Measurements from ENCODE around the gene PDE3A. TPM values are rescaled to one million over a fixed set of nuclear protein-coding genes. Genes with fewer than 3 reads are reported as not detected.

Gene PDE3A
- total RNA-seq, 1 experiment from 2014 or later, result 0.12 TPM

GRCh38 chr12:20446836-20447235 is 78.5 kb downstream of the PDE3A start:
- no peaks in the 10 kb centered on the region for H3K4me1 ChIP-seq (ENCODE audit: control insufficient read depth in 1 of 2, insufficient read depth in 2 of 2, low read length in 2 of 2)
- no TSS peak for BruUV-seq (replicated peaks)
- H2AFZ ChIP-seq (ENCODE audit: low read depth, low read length, poor library complexity, severe bottlenecking), result no peak overlapping the region
- no peak overlapping the region for H3K27ac ChIP-seq (ENCODE audit: low read depth, low read length)
- ChIA-PET RAD21 (ENCODE audit: low non-redundant PET in 1 of 2, low total read pairs in 2 of 2, uncharacterized antibody in 2 of 2, unreplicated experiment in 2 of 2) (no interaction called here), CTCF (no interaction called here), POLR2A (no interaction called here)
- H3K79me2 ChIP-seq (ENCODE audit: insufficient read depth, low read length), result no peaks in the 10 kb centered on the region
- no peak for TF ChIP-seq CTCF (IDR thresholded peaks at IDR 0.05 in 2 of 3, conservative IDR thresholded peaks at IDR 0.05 in 1 of 3; ENCODE audit: borderline replicate concordance in 1 of 3, insufficient read depth in 1 of 3, low read depth in 2 of 3, low read length in 2 of 3)
- TF ChIP-seq ZNF274 (IDR thresholded peaks at IDR 0.05; ENCODE audit: low read depth, low read length), result no peak
- no peak for TF ChIP-seq POLR2AphosphoS5 (IDR thresholded peaks at IDR 0.05; ENCODE audit: low read depth, low read length)
- TF ChIP-seq, protein P1, sequence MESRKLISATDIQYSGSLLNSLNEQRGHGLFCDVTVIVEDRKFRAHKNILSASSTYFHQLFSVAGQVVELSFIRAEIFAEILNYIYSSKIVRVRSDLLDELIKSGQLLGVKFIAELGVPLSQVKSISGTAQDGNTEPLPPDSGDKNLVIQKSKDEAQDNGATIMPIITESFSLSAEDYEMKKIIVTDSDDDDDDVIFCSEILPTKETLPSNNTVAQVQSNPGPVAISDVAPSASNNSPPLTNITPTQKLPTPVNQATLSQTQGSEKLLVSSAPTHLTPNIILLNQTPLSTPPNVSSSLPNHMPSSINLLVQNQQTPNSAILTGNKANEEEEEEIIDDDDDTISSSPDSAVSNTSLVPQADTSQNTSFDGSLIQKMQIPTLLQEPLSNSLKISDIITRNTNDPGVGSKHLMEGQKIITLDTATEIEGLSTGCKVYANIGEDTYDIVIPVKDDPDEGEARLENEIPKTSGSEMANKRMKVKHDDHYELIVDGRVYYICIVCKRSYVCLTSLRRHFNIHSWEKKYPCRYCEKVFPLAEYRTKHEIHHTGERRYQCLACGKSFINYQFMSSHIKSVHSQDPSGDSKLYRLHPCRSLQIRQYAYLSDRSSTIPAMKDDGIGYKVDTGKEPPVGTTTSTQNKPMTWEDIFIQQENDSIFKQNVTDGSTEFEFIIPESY (IDR thresholded peaks at IDR 0.05; ENCODE audit: extremely low read depth, insufficient replicate concordance, low read length), result no peak
- TF ChIP-seq POLR2A (IDR thresholded peaks at IDR 0.05; ENCODE audit: borderline replicate concordance, extremely low read depth, insufficient read depth, insufficient read length), result no peak
- TF ChIP-seq SP1 (IDR thresholded peaks at IDR 0.05; ENCODE audit: low read depth), result no peak
- TF ChIP-seq CEBPB (IDR thresholded peaks at IDR 0.05; ENCODE audit: low read depth), result no peak
- no peak for TF ChIP-seq FOSL1 (IDR thresholded peaks at IDR 0.05; ENCODE audit: low read depth)
- no peak for TF ChIP-seq JUND (IDR thresholded peaks at IDR 0.05)
- no peak for TF ChIP-seq TCF7L2 (IDR thresholded peaks at IDR 0.05; ENCODE audit: borderline replicate concordance, extremely low read depth, insufficient read depth, insufficient read length)
- no peak for TF ChIP-seq YY1 (IDR thresholded peaks at IDR 0.05; ENCODE audit: extremely low read depth, insufficient replicate concordance, low read depth, low read length)
- no peaks in the 10 kb centered on the region for H3K9me3 ChIP-seq (ENCODE audit: control insufficient read depth in 1 of 2, insufficient read depth in 1 of 2, low read depth in 1 of 2, low read length in 2 of 2)
- H3K4me2 ChIP-seq (ENCODE audit: low read length), result no peak overlapping the region
- no peaks in the 10 kb centered on the region; the same call in 1 of the 2 replicates for H3K9me2 ChIP-seq (ENCODE audit: insufficient read depth)
- DNase-seq (ENCODE audit: low read depth, low spot score) (no peak), ATAC-seq (no peak)
- no peaks in the 10 kb centered on the region for H3K36me3 ChIP-seq (ENCODE audit: control insufficient read depth in 1 of 2, insufficient read depth in 2 of 2, low read length in 2 of 2)
- intact Hi-C loops (cut with micrococcal nuclease), result no loop called here
- no peaks in the 10 kb centered on the region for H4K20me1 ChIP-seq (ENCODE audit: insufficient read depth)
- no peak overlapping the region for H3K4me3 ChIP-seq (replicated peaks in 1 of 2; ENCODE audit: low read depth in 1 of 2, low read length in 2 of 2)
- no peak overlapping the region for H3K9ac ChIP-seq (ENCODE audit: low read length)
- no peaks in the 10 kb centered on the region for H3K27me3 ChIP-seq (ENCODE audit: insufficient read depth, low read length)

Measured in HCT116 (cell line).